ENCODE data around the gene F7. TPM values are rescaled to one million over a fixed set of nuclear protein-coding genes. Genes with fewer than 3 reads are reported as not detected.

Gene F7
- total and polyA plus RNA-seq, 12 donors, result 0.04 to 0.45 (median 0.20) TPM; not detected in 7

DNA sequence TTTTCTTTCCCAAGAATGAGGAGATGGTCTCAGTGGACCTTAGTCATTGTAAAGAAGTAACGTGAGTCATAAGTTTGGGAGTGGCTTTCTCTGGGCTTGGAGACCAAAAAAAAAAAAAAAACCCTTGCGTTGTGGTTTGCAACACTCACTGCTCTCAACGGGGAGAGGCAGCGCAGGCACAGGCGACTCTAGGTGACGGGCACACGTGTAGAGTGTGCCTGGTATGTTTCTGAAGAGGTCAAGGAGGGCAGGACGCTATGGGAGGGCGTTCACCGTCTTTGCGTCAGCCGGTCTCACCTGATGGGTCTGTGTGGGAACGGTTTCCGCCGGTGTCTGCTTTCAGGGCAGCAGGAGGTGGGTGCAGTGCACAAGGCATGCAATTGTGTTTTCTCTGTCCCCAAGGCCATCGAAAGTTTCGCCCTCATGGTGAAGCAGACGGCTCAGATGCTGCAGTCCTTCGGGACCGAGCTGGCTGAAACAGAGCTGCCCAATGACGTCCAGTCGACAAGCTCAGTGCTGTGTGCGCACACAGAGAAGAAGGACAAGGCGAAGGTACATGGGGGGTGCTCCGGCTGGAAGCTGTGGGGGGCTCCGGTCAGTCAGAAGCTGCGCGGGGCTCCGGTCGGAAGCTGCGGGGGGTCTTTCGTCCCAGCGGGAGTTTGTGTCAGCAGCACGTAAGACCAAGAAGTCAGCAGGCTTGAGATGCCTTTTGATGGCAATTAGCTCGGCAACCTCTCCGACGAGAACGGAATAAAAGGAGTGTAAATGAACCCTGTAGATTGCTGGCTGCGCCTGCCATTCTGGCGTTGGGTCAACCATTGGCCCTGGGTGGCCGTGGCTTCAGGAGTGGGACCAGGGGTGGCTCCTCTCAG lies 40.8 kb upstream of the F7 start:
- Histone ChIP-seq H3K27ac (no peak overlapping the region), H3K4me3 (no peak overlapping the region), H3K27me3 (no peaks in the 10 kb centered on the region), H3K36me3 (peaks cover 0 to 64% (median 0%) of the 10 kb centered on the region in 9 donors), H3K9me3 (no peaks in the 10 kb centered on the region), H3K4me1 (no peaks in the 10 kb centered on the region)
- WGBS, 2 donors, result 84 to 86% methylated on average over 41 of the region's 41 CpGs
- intact Hi-C loops (cut with DNase I), result no loop called here
- TF ChIP-seq CTCF (IDR thresholded peaks at IDR 0.05), result no peak
- DNase-seq (peak in 1 of 2 donors; percentile 8), ATAC-seq (peak in 1 of 8 donors; percentile 64)

- ATAC-seq, result peak in 5 of 8 donors; percentile 3 to 32 (median 23)
- WGBS, 2 donors, result 82 to 89% methylated on average over 29 of the region's 29 CpGs
- no peak overlapping the region for H3K4me3 ChIP-seq
- no peak for TF ChIP-seq CTCF (IDR thresholded peaks at IDR 0.05)
- DNase-seq, result peak in 1 of 2 donors; percentile 11
- no peak overlapping the region for H3K27ac ChIP-seq
- no peaks in the 10 kb centered on the region for H3K9me3 ChIP-seq
- H3K27me3 ChIP-seq, result no peaks in the 10 kb centered on the region
- intact Hi-C loops (cut with DNase I), result no loop called here
- peaks cover 0 to 64% (median 0%) of the 10 kb centered on the region in 9 donors for H3K36me3 ChIP-seq
- no peaks in the 10 kb centered on the region for H3K4me1 ChIP-seq
These were observed 40.0 kb upstream of the F7 start for GRCh38 chr13:113065406-113066141.

- Histone ChIP-seq H3K4me3 (no peak overlapping the region), H3K36me3 (peaks cover 0 to 64% (median 0%) of the 10 kb centered on the region in 9 donors), H3K4me1 (no peaks in the 10 kb centered on the region), H3K27ac (no peak overlapping the region), H3K27me3 (no peaks in the 10 kb centered on the region), H3K9me3 (no peaks in the 10 kb centered on the region)
- TF ChIP-seq CTCF (IDR thresholded peaks at IDR 0.05), result no peak
- no peak for ATAC-seq
- no peak for DNase-seq
- 91 to 93% methylated on average over 10 of the region's 10 CpGs for WGBS, 2 donors
- intact Hi-C loops (cut with DNase I), result no loop called here
These were observed 39.5 kb upstream of the F7 start for GRCh38 chr13:113066142-113066455.

- Histone ChIP-seq H3K27ac (no peak overlapping the region), H3K36me3 (peaks cover 0 to 67% (median 0%) of the 10 kb centered on the region in 9 donors), H3K27me3 (no peaks in the 10 kb centered on the region), H3K4me1 (no peaks in the 10 kb centered on the region), H3K9me3 (no peaks in the 10 kb centered on the region), H3K4me3 (no peak overlapping the region)
- WGBS, 2 donors, result 94 to 96% methylated on average over 19 of the region's 19 CpGs
- intact Hi-C loops (cut with DNase I), result no loop called here
- ATAC-seq (peak in 2 of 8 donors; percentile 9 to 43), DNase-seq (peak in 1 of 2 donors; percentile 6)
- no peak for TF ChIP-seq CTCF (IDR thresholded peaks at IDR 0.05)
These were observed 38.8 kb upstream of the F7 start for GRCh38 chr13:113066746-113067145.

All from heart right ventricle (tissue), 16 donors.